Measurements from ENCODE around the gene TAMALIN.

TAMALIN gene

DNA sequence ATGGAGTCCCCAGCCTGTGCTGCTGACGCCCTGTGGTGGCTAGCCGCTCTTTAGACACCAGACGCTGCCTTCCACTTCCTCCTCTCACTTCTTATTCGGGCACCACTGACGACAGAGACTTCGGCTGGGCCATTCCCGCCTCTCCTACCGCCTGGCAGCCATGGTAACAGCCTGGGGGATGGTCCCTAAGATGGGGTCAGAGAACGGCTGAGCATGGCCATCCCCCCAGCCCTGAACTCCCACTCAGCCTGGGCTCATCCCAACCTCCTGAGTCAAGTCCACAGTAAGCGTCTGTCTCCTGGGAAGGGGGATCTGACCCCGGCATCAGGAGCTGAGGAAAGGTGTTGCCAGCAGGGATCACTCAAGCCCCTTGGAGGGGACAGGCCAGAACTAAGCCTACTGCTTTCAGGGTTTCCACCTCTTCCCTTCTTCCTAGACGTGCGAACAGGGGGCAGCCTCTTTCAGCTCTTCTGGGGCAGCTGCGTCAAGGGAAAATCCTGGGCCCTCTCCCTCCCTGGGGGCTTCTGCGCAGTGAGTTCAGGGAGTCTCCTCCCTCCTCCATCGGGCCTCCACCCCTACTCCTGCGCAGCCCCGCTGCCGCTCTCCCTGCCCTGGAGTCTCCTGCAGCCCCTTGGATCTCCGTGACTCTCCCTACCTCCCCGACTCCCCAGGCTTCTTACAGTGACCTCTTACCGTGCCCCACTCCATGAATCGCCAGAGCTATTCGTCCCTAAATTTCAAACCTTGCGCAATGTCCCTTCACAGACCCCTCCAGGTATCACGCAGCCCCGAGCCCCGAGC, 643 bp upstream of the TAMALIN start:
- peak overlapping the region; percentile 10 for H3K4me3 ChIP-seq (ENCODE audit: low read depth, low read length)
- TF ChIP-seq, protein P1, sequence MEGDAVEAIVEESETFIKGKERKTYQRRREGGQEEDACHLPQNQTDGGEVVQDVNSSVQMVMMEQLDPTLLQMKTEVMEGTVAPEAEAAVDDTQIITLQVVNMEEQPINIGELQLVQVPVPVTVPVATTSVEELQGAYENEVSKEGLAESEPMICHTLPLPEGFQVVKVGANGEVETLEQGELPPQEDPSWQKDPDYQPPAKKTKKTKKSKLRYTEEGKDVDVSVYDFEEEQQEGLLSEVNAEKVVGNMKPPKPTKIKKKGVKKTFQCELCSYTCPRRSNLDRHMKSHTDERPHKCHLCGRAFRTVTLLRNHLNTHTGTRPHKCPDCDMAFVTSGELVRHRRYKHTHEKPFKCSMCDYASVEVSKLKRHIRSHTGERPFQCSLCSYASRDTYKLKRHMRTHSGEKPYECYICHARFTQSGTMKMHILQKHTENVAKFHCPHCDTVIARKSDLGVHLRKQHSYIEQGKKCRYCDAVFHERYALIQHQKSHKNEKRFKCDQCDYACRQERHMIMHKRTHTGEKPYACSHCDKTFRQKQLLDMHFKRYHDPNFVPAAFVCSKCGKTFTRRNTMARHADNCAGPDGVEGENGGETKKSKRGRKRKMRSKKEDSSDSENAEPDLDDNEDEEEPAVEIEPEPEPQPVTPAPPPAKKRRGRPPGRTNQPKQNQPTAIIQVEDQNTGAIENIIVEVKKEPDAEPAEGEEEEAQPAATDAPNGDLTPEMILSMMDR (IDR thresholded peaks at IDR 0.05; ENCODE audit: insufficient read depth, low read depth, low read length, missing control alignments) = no peak
- peak; percentile 73 for DNase-seq (ENCODE audit: low read depth)

DNA sequence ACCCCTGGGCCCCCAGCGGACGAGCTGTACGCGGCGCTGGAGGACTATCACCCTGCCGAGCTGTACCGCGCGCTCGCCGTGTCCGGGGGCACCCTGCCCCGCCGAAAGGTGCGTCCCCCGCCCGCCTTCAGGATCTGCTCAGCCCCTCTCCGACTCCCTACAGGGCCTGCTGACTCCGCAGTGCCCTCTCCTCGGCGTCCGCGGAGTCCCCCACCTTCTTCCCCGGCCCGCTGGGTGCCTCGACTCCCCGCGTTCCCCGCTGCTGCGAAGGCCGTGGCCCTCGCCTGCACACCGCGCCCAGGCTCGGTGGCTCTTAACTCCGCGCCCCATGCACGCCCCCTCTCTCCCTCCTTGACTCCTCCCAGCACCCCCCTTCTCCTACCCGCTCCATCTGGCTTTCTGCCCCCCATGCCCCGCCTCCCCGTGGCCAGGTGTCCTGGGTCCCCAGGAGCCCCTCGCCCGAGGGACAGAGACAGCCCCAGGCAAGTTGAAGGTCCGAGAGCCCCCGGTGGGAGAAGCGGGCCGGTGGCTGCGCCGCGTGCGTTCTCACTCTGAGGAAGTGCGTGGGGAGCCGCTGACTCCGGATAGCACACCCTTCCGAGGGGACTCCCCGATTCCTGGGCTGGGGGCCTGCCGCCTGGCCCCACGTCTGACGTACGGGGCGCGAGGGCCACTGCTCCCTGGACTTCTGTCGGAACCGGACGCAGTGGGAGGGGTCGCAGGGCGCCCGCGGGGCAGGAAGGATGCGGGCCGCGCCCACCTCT, 594 bp downstream of the TAMALIN start:
- H3K4me3 ChIP-seq (ENCODE audit: low read depth, low read length) = peak overlapping the region; percentile 20
- TF ChIP-seq, protein P1 (IDR thresholded peaks at IDR 0.05; ENCODE audit: insufficient read depth, low read depth, low read length, missing control alignments) = no peak
- DNase-seq (ENCODE audit: low read depth) = no peak

- no peak overlapping the region for H3K4me3 ChIP-seq (ENCODE audit: low read depth, low read length)
- TF ChIP-seq, protein P1 (IDR thresholded peaks at IDR 0.05; ENCODE audit: insufficient read depth, low read depth, low read length, missing control alignments) = no peak
- DNase-seq (ENCODE audit: low read depth) = no peak
These were observed 1.3 kb downstream of the TAMALIN start for GRCh38 chr12:52007982-52008510.

DNA sequence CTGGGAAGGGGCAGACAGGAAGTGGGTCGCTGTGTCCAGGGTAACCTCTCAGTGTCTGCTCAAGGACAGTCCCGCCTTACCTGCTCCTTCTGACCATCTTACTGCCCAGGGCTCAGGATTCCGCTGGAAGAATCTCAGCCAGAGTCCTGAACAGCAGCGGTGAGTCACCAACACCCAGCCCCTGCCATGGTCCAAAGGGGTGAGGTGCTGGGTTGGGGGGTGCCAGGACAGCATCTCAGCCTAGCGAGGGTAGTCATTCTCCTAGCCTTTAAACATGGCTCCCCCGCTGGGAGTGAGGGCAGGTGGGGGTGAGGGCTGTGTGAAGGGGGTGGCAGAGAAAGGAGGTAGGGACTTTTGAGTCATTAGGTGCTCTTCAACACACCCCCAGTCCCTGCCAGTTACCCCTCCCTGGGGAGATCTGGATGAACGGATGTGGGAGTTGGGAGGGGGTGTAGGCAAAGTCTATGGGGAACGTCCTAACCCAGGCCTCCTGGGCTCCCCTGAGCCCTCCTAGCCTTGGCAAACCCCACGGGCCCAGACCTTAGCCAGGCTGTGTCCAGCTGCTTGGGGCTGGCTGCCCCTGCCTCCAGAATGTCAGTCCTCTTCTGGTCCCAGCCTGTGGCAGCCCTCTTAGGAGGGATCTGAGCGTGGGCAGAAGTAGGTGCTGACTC, 2.5 kb downstream of the TAMALIN start:
- H3K4me3 ChIP-seq (ENCODE audit: low read depth, low read length) = no peak overlapping the region
- no peak for DNase-seq (ENCODE audit: low read depth)

GRCh38 chr12:52010152-52010622, 3.4 kb downstream of the TAMALIN start:
- TF ChIP-seq, protein P1 (IDR thresholded peaks at IDR 0.05; ENCODE audit: insufficient read depth, low read depth, low read length, missing control alignments) = no peak
- no peak overlapping the region for H3K4me3 ChIP-seq (ENCODE audit: low read depth, low read length)
- DNase-seq (ENCODE audit: low read depth) = no peak

More for the DNA sequence above, 2.5 kb downstream of the TAMALIN start:
- TF ChIP-seq, protein P1 (IDR thresholded peaks at IDR 0.05; ENCODE audit: insufficient read depth, low read depth, low read length, missing control alignments) = no peak

DNA sequence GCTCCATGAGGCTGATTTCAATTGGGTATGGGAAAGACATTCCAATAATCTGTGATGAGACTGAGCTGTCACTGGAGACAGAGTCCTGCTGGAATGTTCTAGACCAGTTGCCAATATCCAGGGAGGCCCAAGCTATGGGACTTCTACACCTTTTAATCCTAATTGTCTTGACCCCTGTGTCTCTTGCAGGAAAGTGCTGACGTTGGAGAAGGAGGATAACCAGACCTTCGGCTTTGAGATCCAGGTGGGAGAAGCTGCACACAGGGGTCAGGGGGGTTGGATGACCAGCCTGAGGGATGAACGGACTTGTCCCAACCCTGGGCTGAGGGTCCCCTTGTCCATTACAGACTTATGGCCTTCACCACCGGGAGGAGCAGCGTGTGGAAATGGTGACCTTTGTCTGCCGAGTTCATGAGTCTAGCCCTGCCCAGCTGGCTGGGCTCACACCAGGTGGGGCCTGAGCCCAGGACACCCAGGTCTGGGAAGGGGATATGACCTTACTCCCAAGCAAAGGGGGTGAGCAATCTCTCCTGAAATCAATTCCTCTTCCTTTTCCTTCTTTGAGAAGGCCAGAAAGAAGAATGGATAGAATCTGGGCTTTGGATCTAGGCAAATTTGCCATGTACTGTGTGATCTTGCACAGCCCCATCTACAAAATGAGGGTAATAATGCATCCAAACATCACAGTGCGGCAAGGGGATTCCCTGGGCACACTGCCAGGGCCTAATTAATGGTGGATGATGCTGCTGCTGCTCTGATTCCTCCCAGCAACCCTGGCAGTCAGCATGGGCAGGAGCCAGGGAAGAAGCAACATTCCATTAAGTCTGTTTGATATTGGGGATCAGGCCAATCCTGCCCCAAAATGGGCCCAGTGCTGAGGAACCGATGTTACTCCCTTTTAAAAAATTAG, 4.2 kb downstream of the TAMALIN start:
- no peak for DNase-seq (ENCODE audit: low read depth)

More for the DNA sequence above, 4.2 kb downstream of the TAMALIN start:
- TF ChIP-seq, protein P1 (IDR thresholded peaks at IDR 0.05; ENCODE audit: insufficient read depth, low read depth, low read length, missing control alignments) = no peak
- no peak overlapping the region for H3K4me3 ChIP-seq (ENCODE audit: low read depth, low read length)

Measured in GM12865 (cell line).